Measurements from ENCODE around the gene CD300LD.
A peak's percentile ranks its signal among the peaks of the same experiment; 100 is the strongest.
"Not testable (repeated sequence)": the region's sequence is repeated elsewhere in the genome, so short reads cannot be mapped to it uniquely, and the experiment has no call there.

CD300LD gene

GRCh38 chr17:74592087-74592990, at the start of gene CD300LD:
Gene CD300LD (minus strand): TSS chr17:74592283. CDS start chr17:74592202, 81 bp downstream.
- no peak within 1 kb of the TSS for H3K27ac Mint-ChIP-seq
- no peaks in the 10 kb centered on the region for H3K36me3 Mint-ChIP-seq
- no peaks in the 10 kb centered on the region for H3K9me3 Mint-ChIP-seq (ENCODE audit: low read depth)
- peaks cover 16% of the 10 kb centered on the region for H3K4me1 Mint-ChIP-seq (ENCODE audit: low read depth)
- H3K4me3 Mint-ChIP-seq, result peak within 1 kb of the TSS; percentile 61
- peaks cover 2% of the 10 kb centered on the region for H3K27me3 Mint-ChIP-seq

GRCh38 chr17:74641224-74641957, 49.3 kb upstream of the CD300LD start:
- H3K27ac Mint-ChIP-seq, result no peak overlapping the region
- no peaks in the 10 kb centered on the region for H3K9me3 Mint-ChIP-seq (ENCODE audit: low read depth)
- H3K27me3 Mint-ChIP-seq, result peaks cover 10% of the 10 kb centered on the region
- no peak overlapping the region for H3K4me3 Mint-ChIP-seq
- peaks cover 7% of the 10 kb centered on the region for H3K4me1 Mint-ChIP-seq (ENCODE audit: low read depth)
- no peaks in the 10 kb centered on the region for H3K36me3 Mint-ChIP-seq

- no peaks in the 10 kb centered on the region for H3K36me3 Mint-ChIP-seq
- H3K9me3 Mint-ChIP-seq (ENCODE audit: low read depth), result no peaks in the 10 kb centered on the region
- peaks cover 10% of the 10 kb centered on the region for H3K27me3 Mint-ChIP-seq
- no peak overlapping the region for H3K4me3 Mint-ChIP-seq
- H3K27ac Mint-ChIP-seq, result no peak overlapping the region
- peaks cover 7% of the 10 kb centered on the region for H3K4me1 Mint-ChIP-seq (ENCODE audit: low read depth)
These were observed 47.6 kb upstream of the CD300LD start for GRCh38 chr17:74639704-74640151.

- no peak overlapping the region for H3K4me3 Mint-ChIP-seq
- peaks cover 7% of the 10 kb centered on the region for H3K4me1 Mint-ChIP-seq (ENCODE audit: low read depth)
- H3K36me3 Mint-ChIP-seq, result no peaks in the 10 kb centered on the region
- H3K27ac Mint-ChIP-seq, result no peak overlapping the region
- H3K27me3 Mint-ChIP-seq, result peaks cover 7% of the 10 kb centered on the region
- H3K9me3 Mint-ChIP-seq (ENCODE audit: low read depth), result no peaks in the 10 kb centered on the region
These were observed 45.8 kb upstream of the CD300LD start for GRCh38 chr17:74637926-74638325.

- Mint-ChIP-seq H3K9me3 (ENCODE audit: low read depth) (no peaks in the 10 kb centered on the region), H3K27me3 (peaks cover 7% of the 10 kb centered on the region), H3K36me3 (no peaks in the 10 kb centered on the region), H3K4me3 (no peak overlapping the region), H3K4me1 (ENCODE audit: low read depth) (peaks cover 8% of the 10 kb centered on the region), H3K27ac (no peak overlapping the region)
These were observed 45.2 kb upstream of the CD300LD start for GRCh38 chr17:74637265-74637664.

GRCh38 chr17:74636541-74637085, 44.5 kb upstream of the CD300LD start:
- H3K4me3 Mint-ChIP-seq; H3K36me3 Mint-ChIP-seq; H3K27ac Mint-ChIP-seq; H3K9me3 Mint-ChIP-seq (ENCODE audit: low read depth); H3K27me3 Mint-ChIP-seq: not testable (repeated sequence)
- peaks cover 12% of the 10 kb centered on the region for H3K4me1 Mint-ChIP-seq (ENCODE audit: low read depth)

- H3K27ac Mint-ChIP-seq, result no peak overlapping the region
- no peaks in the 10 kb centered on the region for H3K9me3 Mint-ChIP-seq (ENCODE audit: low read depth)
- no peak overlapping the region for H3K4me3 Mint-ChIP-seq
- no peaks in the 10 kb centered on the region for H3K36me3 Mint-ChIP-seq
- H3K4me1 Mint-ChIP-seq (ENCODE audit: low read depth), result peaks cover 11% of the 10 kb centered on the region
- H3K27me3 Mint-ChIP-seq, result peaks cover 5% of the 10 kb centered on the region
These were observed 43.3 kb upstream of the CD300LD start for GRCh38 chr17:74635418-74635817.

GRCh38 chr17:74633326-74633725, 41.2 kb upstream of the CD300LD start:
- Mint-ChIP-seq H3K36me3 (no peaks in the 10 kb centered on the region), H3K27me3 (peaks cover 7% of the 10 kb centered on the region), H3K4me3 (no peak overlapping the region), H3K27ac (no peak overlapping the region), H3K9me3 (ENCODE audit: low read depth) (no peaks in the 10 kb centered on the region), H3K4me1 (ENCODE audit: low read depth) (peaks cover 5% of the 10 kb centered on the region)

GRCh38 chr17:74632617-74633016, 40.5 kb upstream of the CD300LD start:
- Mint-ChIP-seq H3K27me3 (peaks cover 10% of the 10 kb centered on the region), H3K4me3 (no peak overlapping the region), H3K27ac (no peak overlapping the region), H3K9me3 (ENCODE audit: low read depth) (no peaks in the 10 kb centered on the region), H3K36me3 (no peaks in the 10 kb centered on the region), H3K4me1 (ENCODE audit: low read depth) (peaks cover 5% of the 10 kb centered on the region)

- Mint-ChIP-seq H3K9me3 (ENCODE audit: low read depth) (no peaks in the 10 kb centered on the region), H3K27ac (no peak overlapping the region), H3K27me3 (peaks cover 10% of the 10 kb centered on the region), H3K36me3 (no peaks in the 10 kb centered on the region), H3K4me3 (no peak overlapping the region), H3K4me1 (ENCODE audit: low read depth) (peaks cover 5% of the 10 kb centered on the region)
These were observed 39.7 kb upstream of the CD300LD start for GRCh38 chr17:74631468-74632450.

- not testable (repeated sequence) for H3K4me1 Mint-ChIP-seq (ENCODE audit: low read depth); H3K4me3 Mint-ChIP-seq; H3K27ac Mint-ChIP-seq; H3K36me3 Mint-ChIP-seq; H3K9me3 Mint-ChIP-seq (ENCODE audit: low read depth)
- H3K27me3 Mint-ChIP-seq, result peaks cover 13% of the 10 kb centered on the region
These were observed 38.2 kb upstream of the CD300LD start for GRCh38 chr17:74630251-74630650.

- Mint-ChIP-seq H3K27me3 (peaks cover 28% of the 10 kb centered on the region), H3K4me3 (no peak overlapping the region), H3K9me3 (ENCODE audit: low read depth) (no peaks in the 10 kb centered on the region), H3K4me1 (ENCODE audit: low read depth) (no peaks in the 10 kb centered on the region), H3K27ac (no peak overlapping the region), H3K36me3 (peaks cover 3% of the 10 kb centered on the region)
These were observed 33.6 kb upstream of the CD300LD start for GRCh38 chr17:74625661-74626060.

GRCh38 chr17:74624131-74624530, 32.0 kb upstream of the CD300LD start:
- peaks cover 31% of the 10 kb centered on the region for H3K27me3 Mint-ChIP-seq
- H3K27ac Mint-ChIP-seq, result no peak overlapping the region
- H3K4me1 Mint-ChIP-seq (ENCODE audit: low read depth), result no peaks in the 10 kb centered on the region
- no peak overlapping the region for H3K4me3 Mint-ChIP-seq
- H3K9me3 Mint-ChIP-seq (ENCODE audit: low read depth), result no peaks in the 10 kb centered on the region
- H3K36me3 Mint-ChIP-seq, result peaks cover 3% of the 10 kb centered on the region

- H3K36me3 Mint-ChIP-seq, result peaks cover 3% of the 10 kb centered on the region
- H3K27me3 Mint-ChIP-seq, result peaks cover 31% of the 10 kb centered on the region
- H3K9me3 Mint-ChIP-seq (ENCODE audit: low read depth), result no peaks in the 10 kb centered on the region
- no peak within 1 kb of the TSS for H3K4me3 Mint-ChIP-seq
- no peaks in the 10 kb centered on the region for H3K4me1 Mint-ChIP-seq (ENCODE audit: low read depth)
- no peak within 1 kb of the TSS for H3K27ac Mint-ChIP-seq
These were observed 31.6 kb upstream of the CD300LD start, which contains the start of gene CD300E for GRCh38 chr17:74623693-74624093. Gene CD300E (minus strand): TSS chr17:74623738. CDS start chr17:74623621, 117 bp downstream.

Data from activated naive CD8-positive, alpha-beta T cell (primary cell).